GM18951 (cell line): Measurements from ENCODE around the gene TDRKH.
"Not testable (repeated sequence)": the region's sequence is repeated elsewhere in the genome, so short reads cannot be mapped to it uniquely, and the experiment has no call there.

Experiments
- POLR2A ChIP-seq: IDR thresholded peaks from 4 replicates; pipeline ENCODE4 v1.6.1; 2011; ENCODE audit warnings: mild to moderate bottlenecking; ENCODE audit not compliant: insufficient read length, insufficient read depth; ENCODE audit errors: extremely low read depth
- in situ Hi-C: fragments of 300-500 bp; cut with MboI; formaldehyde crosslinking; loops from one replicate; pipeline ENCODE4 v1.12.0; 2022; ENCODE audit warnings: low sequenced_read_pairs, mixed read lengths, inconsistent platforms; ENCODE audit not compliant: unreplicated experiment

The TDRKH gene

GRCh38 chr1:151803164-151803563 lies 12.9 kb upstream of the TDRKH start:
- no peak for TF ChIP-seq POLR2A
- in situ Hi-C loops, result no loop called here

- in situ Hi-C loops, result no loop called here
- no peak for TF ChIP-seq POLR2A
Observed at GRCh38 chr1:151802372-151802771, 12.1 kb upstream of the TDRKH start.

- in situ Hi-C loops, result no loop called here
- no peak for TF ChIP-seq POLR2A
Observed at GRCh38 chr1:151801846-151802245, 11.5 kb upstream of the TDRKH start.

- in situ Hi-C loops, result no loop called here
- no peak for TF ChIP-seq POLR2A
Observed at GRCh38 chr1:151801310-151801820, 11.1 kb upstream of the TDRKH start.

GRCh38 chr1:151800830-151801229 lies 10.5 kb upstream of the TDRKH start:
- in situ Hi-C loops, result no loop called here

GRCh38 chr1:151799179-151800022 lies 9.1 kb upstream of the TDRKH start:
- no peak for TF ChIP-seq POLR2A
- in situ Hi-C loops, result no loop called here

More at GRCh38 chr1:151800830-151801229, 10.5 kb upstream of the TDRKH start:
- TF ChIP-seq POLR2A, result no peak

GRCh38 chr1:151798571-151798970 lies 8.3 kb upstream of the TDRKH start:
- no peak for TF ChIP-seq POLR2A
- in situ Hi-C loops, result no loop called here

- TF ChIP-seq POLR2A, result no peak
- in situ Hi-C loops, result no loop called here
Observed at GRCh38 chr1:151790940-151791651, 796 bp upstream of the TDRKH start.

GRCh38 chr1:151787689-151788088 lies 2.6 kb downstream of the TDRKH start:
- in situ Hi-C loops, result no loop called here
- no peak for TF ChIP-seq POLR2A

GRCh38 chr1:151783796-151784195 lies 6.5 kb downstream of the TDRKH start:
- in situ Hi-C loops, result no loop called here
- no peak for TF ChIP-seq POLR2A

GRCh38 chr1:151782741-151783140 lies 7.6 kb downstream of the TDRKH start:
- no peak for TF ChIP-seq POLR2A
- in situ Hi-C loops, result no loop called here

GRCh38 chr1:151782026-151782425 lies 8.3 kb downstream of the TDRKH start:
- in situ Hi-C loops, result not testable (repeated sequence)

- in situ Hi-C loops, result not testable (repeated sequence)
Observed at GRCh38 chr1:151780736-151781135, 9.6 kb downstream of the TDRKH start.

GRCh38 chr1:151779852-151780251 lies 10.4 kb downstream of the TDRKH start:
- TF ChIP-seq POLR2A, result no peak
- in situ Hi-C loops, result no loop called here

GRCh38 chr1:151777317-151777716 lies 13.0 kb downstream of the TDRKH start:
- in situ Hi-C loops, result no loop called here
- no peak for TF ChIP-seq POLR2A
